ENCODE results near the gene GAN.
A peak's percentile ranks its signal among the peaks of the same experiment; 100 is the strongest.

The GAN gene

GRCh38 chr16:81310045-81310644 lies 4.6 kb upstream of the GAN start:
- H3K4me2 ChIP-seq (ENCODE audit: low read length): no peak overlapping the region

GRCh38 chr16:81311762-81312161 lies 3.0 kb upstream of the GAN start:
- Histone ChIP-seq H3K9me3 (ENCODE audit: control insufficient read depth, insufficient read depth, low read length) (no peaks in the 10 kb centered on the region), H3K4me2 (ENCODE audit: low read length) (no peak overlapping the region), H3K27me3 (ENCODE audit: control insufficient read depth, low read length) (no peaks in the 10 kb centered on the region), H3K4me3 (ENCODE audit: low read length) (no peak overlapping the region), H3F3A (ENCODE audit: control insufficient read depth, insufficient read depth) (no peaks in the 10 kb centered on the region), H3K36me3 (ENCODE audit: control insufficient read depth, low read length) (peaks cover 3% of the 10 kb centered on the region; the same call in 1 of the 2 replicates), H3K79me2 (ENCODE audit: control insufficient read depth, low read length) (peaks cover 29% of the 10 kb centered on the region), H3K27ac (ENCODE audit: low read depth, low read length) (no peak overlapping the region), H3K9me2 (replicated peaks; ENCODE audit: control insufficient read depth, low read length) (no peaks in the 10 kb centered on the region), H4K20me1 (ENCODE audit: control insufficient read depth, insufficient read depth, low read depth, low read length) (no peaks in the 10 kb centered on the region), H3K4me1 (ENCODE audit: control insufficient read depth, low read length) (peaks cover 16% of the 10 kb centered on the region)
- no peak for TF ChIP-seq EZH2phosphoT487 (IDR thresholded peaks at IDR 0.05; ENCODE audit: borderline replicate concordance, low read length)

More at GRCh38 chr16:81310045-81310644, 4.6 kb upstream of the GAN start:
- H3K36me3 ChIP-seq (ENCODE audit: control insufficient read depth, low read length): peaks cover 3% of the 10 kb centered on the region; the same call in 1 of the 2 replicates
- H3K27me3 ChIP-seq (ENCODE audit: control insufficient read depth, low read length): no peaks in the 10 kb centered on the region
- peaks cover 14% of the 10 kb centered on the region for H3K79me2 ChIP-seq (ENCODE audit: control insufficient read depth, low read length)
- no peaks in the 10 kb centered on the region for H3K9me2 ChIP-seq (replicated peaks; ENCODE audit: control insufficient read depth, low read length)
- H3K9me3 ChIP-seq (ENCODE audit: control insufficient read depth, insufficient read depth, low read length): no peaks in the 10 kb centered on the region
- H3K27ac ChIP-seq (ENCODE audit: low read depth, low read length): no peak overlapping the region
- no peaks in the 10 kb centered on the region for H3F3A ChIP-seq (ENCODE audit: control insufficient read depth, insufficient read depth)
- H3K4me3 ChIP-seq (ENCODE audit: low read length): no peak overlapping the region
- TF ChIP-seq CTCF (IDR thresholded peaks at IDR 0.05; ENCODE audit: low read depth, low read length, poor library complexity, severe bottlenecking) (no peak), EZH2phosphoT487 (IDR thresholded peaks at IDR 0.05; ENCODE audit: borderline replicate concordance, low read length) (no peak)
- no peaks in the 10 kb centered on the region for H4K20me1 ChIP-seq (ENCODE audit: control insufficient read depth, insufficient read depth, low read depth, low read length)
- peaks cover 9% of the 10 kb centered on the region for H3K4me1 ChIP-seq (ENCODE audit: control insufficient read depth, low read length)

- Histone ChIP-seq H3K9me3 (ENCODE audit: control insufficient read depth, insufficient read depth, low read length) (no peaks in the 10 kb centered on the region), H3K36me3 (ENCODE audit: control insufficient read depth, low read length) (peaks cover 3% of the 10 kb centered on the region; the same call in 1 of the 2 replicates), H3K4me1 (ENCODE audit: control insufficient read depth, low read length) (peaks cover 16% of the 10 kb centered on the region), H3K9me2 (replicated peaks; ENCODE audit: control insufficient read depth, low read length) (no peaks in the 10 kb centered on the region), H3K79me2 (ENCODE audit: control insufficient read depth, low read length) (peaks cover 50% of the 10 kb centered on the region), H3K4me2 (ENCODE audit: low read length) (peak overlapping the region; percentile 98), H3F3A (ENCODE audit: control insufficient read depth, insufficient read depth) (no peaks in the 10 kb centered on the region), H3K4me3 (ENCODE audit: low read length) (peak overlapping the region; percentile 93), H3K27me3 (ENCODE audit: control insufficient read depth, low read length) (no peaks in the 10 kb centered on the region), H4K20me1 (ENCODE audit: control insufficient read depth, insufficient read depth, low read depth, low read length) (no peaks in the 10 kb centered on the region), H3K27ac (ENCODE audit: low read depth, low read length) (no peak overlapping the region)
- TF ChIP-seq CTCF (IDR thresholded peaks at IDR 0.05; ENCODE audit: low read depth, low read length, poor library complexity, severe bottlenecking): no peak
- no peak for TF ChIP-seq EZH2phosphoT487 (IDR thresholded peaks at IDR 0.05; ENCODE audit: borderline replicate concordance, low read length)
Measured at GRCh38 chr16:81313701-81314602, 810 bp upstream of the GAN start.
